NCI-H345 treated with DMSO at 0.1 percent for 48 hours (cell line): ENCODE data around the gene TUBE1.
"Not testable (repeated sequence)": the region's sequence is repeated elsewhere in the genome, so short reads cannot be mapped to it uniquely, and the experiment has no call there.

Source experiments
- DNase-seq: peaks from one replicate; lab custom pipeline; 2025; ENCODE audit not compliant: unreplicated experiment; lab: John Stamatoyannopoulos, UW

Gene TUBE1

GRCh38 chr6:112065426-112065986 lies 21.8 kb downstream of the TUBE1 start:
- no peak for DNase-seq

GRCh38 chr6:112062966-112063365 lies 24.3 kb downstream of the TUBE1 start:
- no peak for DNase-seq

- no peak for DNase-seq
These were observed 25.7 kb downstream of the TUBE1 start for GRCh38 chr6:112061605-112062004.

GRCh38 chr6:112058243-112059032 lies 28.8 kb downstream of the TUBE1 start:
- DNase-seq, result no peak

- DNase-seq, result no peak
These were observed 32.6 kb downstream of the TUBE1 start for GRCh38 chr6:112054555-112055190.

DNA sequence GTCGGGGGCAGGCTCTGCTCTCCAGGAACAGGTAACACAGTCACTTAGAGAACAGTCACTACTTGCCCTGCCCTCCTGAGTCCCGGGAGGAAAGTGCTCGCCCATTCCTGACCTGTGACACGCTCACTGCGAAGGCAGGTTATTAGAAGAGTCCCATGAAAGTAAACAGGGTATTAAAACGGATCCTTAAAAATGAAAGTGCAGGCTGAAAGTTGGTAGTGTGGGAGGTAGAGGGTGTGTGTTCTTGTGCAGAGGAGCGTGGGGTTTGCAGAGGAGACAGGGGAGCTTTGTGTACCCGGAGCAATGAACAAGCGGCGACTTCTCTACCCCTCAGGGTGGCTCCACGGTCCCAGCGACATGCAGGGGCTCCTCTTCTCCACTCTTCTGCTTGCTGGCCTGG lies 33.3 kb downstream of the TUBE1 start, which contains the start of gene CCN6:
Gene CCN6 (plus strand): TSS at position 104 of the 400 bp plus-strand sequence. CDS start 254 bp downstream, at position 358.
- DNase-seq, result no peak

DNA sequence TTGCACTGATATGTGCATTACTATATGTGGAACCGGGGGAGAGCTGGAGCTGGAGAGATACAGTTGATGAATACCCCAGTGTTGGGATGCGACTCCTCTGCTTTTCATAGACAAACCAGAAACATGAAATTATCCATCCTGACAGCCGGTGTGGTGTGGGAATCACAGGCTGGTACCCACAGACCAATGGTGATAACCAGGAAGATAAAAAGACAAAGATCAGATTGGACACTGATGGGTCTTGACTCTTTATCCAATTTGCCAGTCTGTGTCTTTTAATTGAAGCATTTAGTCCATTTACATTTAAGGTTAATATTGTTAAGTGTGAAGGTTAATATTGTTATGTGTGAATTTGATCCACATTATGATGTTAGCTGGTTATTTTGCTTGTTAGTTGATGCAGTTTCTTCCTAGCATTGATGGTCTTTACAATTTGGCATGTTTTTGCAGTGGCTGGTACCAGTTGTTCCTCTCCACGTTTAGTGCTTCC lies 36.0 kb downstream of the TUBE1 start:
- not testable (repeated sequence) for DNase-seq

DNA sequence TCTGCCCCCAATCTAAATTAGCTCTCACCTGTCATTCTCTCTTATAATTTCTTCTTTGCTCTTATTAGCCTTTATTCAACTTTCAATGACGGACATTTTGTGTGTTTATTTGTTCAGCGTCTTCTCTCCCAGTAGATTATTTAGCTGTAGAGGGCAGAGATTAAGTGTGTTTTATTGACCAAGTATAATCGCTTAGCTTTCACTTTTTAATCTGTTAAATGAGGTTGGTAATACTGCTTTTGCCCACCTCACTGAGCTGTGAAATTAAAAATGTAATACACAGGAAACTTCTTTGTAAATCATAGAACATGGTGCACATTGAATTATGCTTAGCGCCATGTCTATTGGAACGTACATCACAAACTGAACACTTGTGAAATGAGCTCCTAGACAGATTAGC lies 36.9 kb downstream of the TUBE1 start:
- no peak for DNase-seq

DNA sequence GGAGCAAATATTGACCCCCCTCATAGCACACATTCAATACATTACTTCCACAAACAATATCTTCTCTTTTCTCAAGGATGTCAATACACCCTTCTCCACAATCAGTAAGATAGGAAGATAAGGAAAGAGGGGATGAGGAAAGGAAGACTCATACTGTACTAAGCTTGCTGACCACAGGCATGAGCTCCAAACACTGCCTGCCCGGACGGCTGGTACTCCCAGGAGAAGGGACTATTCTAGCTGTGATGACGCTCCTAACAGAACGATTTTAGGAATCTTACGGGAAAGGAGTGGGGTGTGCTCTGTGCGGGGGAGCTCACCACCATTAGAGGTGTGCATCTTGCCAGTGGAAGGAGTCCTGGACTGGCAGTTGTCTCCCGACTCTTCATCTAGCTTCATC lies 37.3 kb downstream of the TUBE1 start:
- no peak for DNase-seq

GRCh38 chr6:112049026-112049799 lies 38.1 kb downstream of the TUBE1 start:
- DNase-seq, result no peak

DNA sequence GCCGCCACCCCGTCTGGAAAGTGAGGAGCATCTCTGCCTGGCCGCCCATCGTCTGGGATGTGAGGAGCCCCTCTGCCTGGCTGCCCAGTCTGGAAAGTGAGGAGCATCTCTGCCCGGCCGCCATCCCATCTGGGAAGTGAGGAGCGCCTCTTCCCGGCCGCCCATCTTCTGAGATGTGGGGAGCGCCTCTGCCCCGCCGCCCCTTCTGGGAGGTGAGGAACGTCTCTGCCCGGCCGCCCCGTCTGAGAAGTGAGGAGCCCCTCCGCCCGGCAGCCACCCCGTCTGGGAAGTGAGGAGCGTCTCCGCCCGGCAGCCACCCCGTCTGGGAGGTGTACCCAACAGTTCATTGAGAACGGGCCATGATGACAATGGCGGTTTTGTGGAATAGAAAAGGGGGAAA lies 39.8 kb downstream of the TUBE1 start:
- not testable (repeated sequence) for DNase-seq

DNA sequence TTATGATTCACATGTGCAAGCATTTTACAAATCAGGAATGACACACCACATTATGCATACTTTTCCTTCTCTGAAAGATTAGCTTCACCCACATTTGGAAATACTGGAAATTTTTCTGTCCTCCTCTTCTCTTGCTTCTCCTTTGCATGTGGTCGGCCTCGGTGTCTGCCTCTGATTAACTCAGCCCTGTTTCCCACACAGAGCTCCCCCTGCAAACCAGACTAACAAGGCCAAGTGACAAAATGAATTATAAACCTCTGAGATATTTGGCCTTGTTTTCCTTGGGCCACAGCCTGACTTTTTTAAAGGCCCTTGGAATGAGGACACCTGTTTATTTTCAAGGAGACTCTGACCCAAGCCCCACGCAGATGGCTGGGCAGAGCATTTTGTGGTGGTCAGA lies 42.4 kb downstream of the TUBE1 start:
- DNase-seq, result no peak

DNA sequence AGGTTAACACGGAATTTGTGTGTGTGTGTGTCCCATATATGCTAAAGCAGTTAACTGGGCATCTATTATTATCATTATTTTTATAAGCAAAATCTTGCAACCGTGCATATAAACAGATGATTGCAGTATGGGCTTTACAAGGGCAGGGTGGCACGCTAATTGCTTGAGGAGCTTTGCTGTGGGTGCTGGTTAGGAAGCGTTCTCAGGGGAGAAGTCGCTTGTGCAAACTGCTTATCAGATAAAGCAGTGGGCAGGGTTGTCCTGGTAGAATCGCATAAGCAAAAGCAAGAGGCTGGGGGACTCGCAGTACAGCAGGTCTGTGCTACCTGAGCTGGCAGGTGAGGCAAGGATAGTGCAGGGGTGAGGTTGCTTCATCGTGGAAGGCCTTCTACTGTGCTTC lies 43.1 kb downstream of the TUBE1 start:
- no peak for DNase-seq

GRCh38 chr6:112043032-112044007 lies 44.0 kb downstream of the TUBE1 start:
- DNase-seq, result peak; percentile 95

DNA sequence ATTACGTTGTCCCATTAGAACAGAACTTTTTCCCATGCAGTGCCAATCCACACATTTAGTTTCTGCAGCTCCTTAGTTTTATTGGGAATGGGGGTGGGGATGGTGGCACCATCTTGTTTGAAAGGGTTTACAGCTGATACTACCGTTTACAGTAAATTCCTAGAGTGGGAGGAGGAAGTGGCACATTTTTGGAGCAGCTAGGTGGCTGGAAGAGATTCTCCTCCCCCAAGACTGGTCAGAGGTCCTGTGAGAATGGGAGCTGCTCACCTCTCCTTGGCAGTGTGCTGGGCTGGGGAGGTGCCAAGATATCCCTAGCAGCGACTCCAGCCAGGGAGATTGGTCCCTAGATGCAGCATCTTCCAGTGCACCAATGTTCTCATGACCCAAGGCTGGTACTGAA lies 45.7 kb downstream of the TUBE1 start:
- no peak for DNase-seq

- DNase-seq, result no peak
These were observed 46.3 kb downstream of the TUBE1 start for GRCh38 chr6:112040956-112041355.

DNA sequence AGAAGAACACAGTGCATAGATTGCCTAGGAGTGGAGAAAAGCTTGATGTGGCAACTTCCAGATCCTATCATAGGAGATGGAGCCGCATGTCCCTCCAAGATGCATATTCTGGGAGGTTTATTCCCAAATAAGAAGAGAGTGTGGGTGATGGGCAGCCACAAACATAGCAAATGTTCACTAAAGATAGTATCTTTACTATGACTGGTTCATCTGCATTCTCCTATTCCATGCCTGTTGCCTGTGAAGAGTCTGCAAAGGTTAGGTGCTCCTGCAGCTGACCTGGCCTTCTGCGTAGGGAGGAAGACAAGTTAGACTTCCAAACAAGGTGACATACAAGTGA lies 47.9 kb downstream of the TUBE1 start:
- no peak for DNase-seq

GRCh38 chr6:112038756-112039430 lies 48.4 kb downstream of the TUBE1 start:
- DNase-seq, result no peak

- DNase-seq, result no peak
These were observed 49.0 kb downstream of the TUBE1 start for GRCh38 chr6:112038268-112038667.

DNA sequence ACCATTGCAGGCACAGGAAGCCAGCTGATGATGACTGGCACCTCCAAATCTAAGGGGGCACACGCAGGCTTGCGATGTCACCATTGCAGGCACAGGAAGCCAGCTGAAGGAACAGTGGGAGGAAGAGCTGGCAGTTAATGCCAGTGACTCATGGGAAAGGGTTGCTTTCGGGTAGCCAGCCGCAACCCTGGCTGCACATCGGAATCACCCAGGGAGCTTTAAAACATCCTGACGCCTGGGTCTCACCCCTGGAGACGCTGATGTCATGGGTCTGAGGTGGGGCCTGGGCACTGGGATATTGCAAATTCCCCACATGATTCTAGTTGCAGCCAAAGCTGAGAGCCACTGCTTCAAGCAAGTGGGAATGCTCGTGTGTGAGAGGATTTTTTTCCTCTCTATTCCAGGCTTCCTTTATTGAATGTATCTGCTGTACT lies 49.5 kb downstream of the TUBE1 start:
- DNase-seq, result no peak
